Astrocyte (in vitro differentiated cells and primary cell): ENCODE results near the gene BAG3. TPM values are rescaled to one million over a fixed set of nuclear protein-coding genes. Genes with fewer than 3 reads are reported as not detected.

Source experiments
- DNase-seq: peaks from one replicate; pipeline ENCODE4 v3.0.0-alpha.2; 2010; ENCODE audit warnings: low read depth
- FAIRE-seq: peaks from 2 replicates; lab custom pipeline; 2011; peaks lifted over from hg19 to GRCh38; lab: Jason Lieb, UNC
- H2AFZ ChIP-seq: 2 replicates; pipeline ENCODE4 v1.6.0; 2012; ENCODE audit warnings: low read depth, low read length, inconsistent platforms
- H3K27ac ChIP-seq: 2 replicates; pipeline ENCODE4 v1.5.1; 2011; ENCODE audit warnings: low read depth, low read length, inconsistent platforms
- H3K27me3 ChIP-seq: 2 replicates; pipeline ENCODE4 v1.6.0; 2011; ENCODE audit warnings: low read length, inconsistent platforms; ENCODE audit not compliant: insufficient read depth
- H3K36me3 ChIP-seq: 2 replicates; pipeline ENCODE4 v1.5.1; 2011; ENCODE audit warnings: low read length, inconsistent platforms; ENCODE audit not compliant: insufficient read depth
- H3K4me1 ChIP-seq: 2 replicates; pipeline ENCODE4 v1.5.1; 2011; ENCODE audit warnings: low read length, inconsistent platforms; ENCODE audit not compliant: insufficient read depth
- H3K4me2 ChIP-seq: 2 replicates; pipeline ENCODE4 v1.6.0; 2012; ENCODE audit warnings: low read length, inconsistent platforms
- H3K4me3 ChIP-seq: 2 replicates; pipeline ENCODE4 v1.5.1; 2011; ENCODE audit warnings: low read depth, mild to moderate bottlenecking, low read length, inconsistent platforms; ENCODE audit not compliant: insufficient read depth
- H3K79me2 ChIP-seq: 2 replicates; pipeline ENCODE4 v1.6.0; 2012; ENCODE audit warnings: mild to moderate bottlenecking, low read length, inconsistent platforms; ENCODE audit not compliant: insufficient read depth
- H3K9ac ChIP-seq: 2 replicates; pipeline ENCODE4 v1.6.0; 2012; ENCODE audit warnings: mild to moderate bottlenecking, low read length, inconsistent platforms
- H3K9me3 ChIP-seq: 2 replicates; pipeline ENCODE4 v1.5.1; 2012; ENCODE audit warnings: low read depth, mild to moderate bottlenecking, low read length, inconsistent platforms; ENCODE audit not compliant: insufficient read depth
- H4K20me1 ChIP-seq: 2 replicates; pipeline ENCODE4 v1.6.0; 2012; ENCODE audit warnings: low read length, inconsistent platforms; ENCODE audit not compliant: insufficient read depth
- H3K27ac Mint-ChIP-seq: one replicate; pipeline ENCODE4 v1.8.0; 2021; ENCODE audit warnings: mild to moderate bottlenecking, mixed read lengths; ENCODE audit not compliant: unreplicated experiment
- H3K27me3 Mint-ChIP-seq: one replicate; pipeline ENCODE4 v1.8.0; 2021; ENCODE audit warnings: low read depth, mixed read lengths; ENCODE audit not compliant: unreplicated experiment
- H3K36me3 Mint-ChIP-seq: one replicate; pipeline ENCODE4 v1.8.0; 2021; ENCODE audit warnings: low read depth, mixed read lengths; ENCODE audit not compliant: unreplicated experiment
- H3K4me1 Mint-ChIP-seq: one replicate; pipeline ENCODE4 v1.8.0; 2021; ENCODE audit warnings: low read depth, mixed read lengths; ENCODE audit not compliant: unreplicated experiment
- H3K4me3 Mint-ChIP-seq: one replicate; pipeline ENCODE4 v1.8.0; 2021; ENCODE audit warnings: mild to moderate bottlenecking, moderate library complexity, mixed read lengths; ENCODE audit not compliant: unreplicated experiment
- H3K9me3 Mint-ChIP-seq: one replicate; pipeline ENCODE4 v1.8.0; 2021; ENCODE audit warnings: mild to moderate bottlenecking, mixed read lengths; ENCODE audit not compliant: unreplicated experiment
- EZH2 ChIP-seq: IDR thresholded peaks from 2 replicates; pipeline ENCODE4 v1.6.1; 2012; ENCODE audit warnings: mild to moderate bottlenecking, low read length, inconsistent platforms; ENCODE audit not compliant: insufficient read depth
- total RNA-seq: library from RNA; stranded (reverse); gene quantifications from 2 replicates; pipeline ENCODE4 v1.2.1, GENCODE V29; 2021
- TF ChIP-seq, protein P1 (sequence below): IDR thresholded peaks from 2 replicates; pipeline ENCODE4 v1.5.1; 2011; ENCODE audit warnings: low read depth, mild to moderate bottlenecking, inconsistent platforms, low read length, moderate library complexity; ENCODE audit not compliant: insufficient read depth

BAG3 gene
- total RNA-seq, 1 donor from 2014 or later: 71.6 TPM

GRCh38 chr10:119604468-119604867, 46.7 kb upstream of the BAG3 start:
- Histone ChIP-seq H3K4me1 (no peaks in the 10 kb centered on the region), H3K9ac (no peak overlapping the region), H3K79me2 (no peaks in the 10 kb centered on the region), H3K27me3 (no peaks in the 10 kb centered on the region), H3K9me3 (no peaks in the 10 kb centered on the region), H3K4me2 (no peak overlapping the region), H3K4me3 (no peak overlapping the region), H3K27ac (no peak overlapping the region), H4K20me1 (no peaks in the 10 kb centered on the region), H2AFZ (no peak overlapping the region), H3K36me3 (no peaks in the 10 kb centered on the region)
- H3K4me3 Mint-ChIP-seq: no peak overlapping the region
- no peak for DNase-seq
- H3K27ac Mint-ChIP-seq: no peak overlapping the region
- no peak for FAIRE-seq
- peaks cover 2% of the 10 kb centered on the region for H3K36me3 Mint-ChIP-seq
- H3K27me3 Mint-ChIP-seq: peaks cover 4% of the 10 kb centered on the region
- H3K9me3 Mint-ChIP-seq: no peaks in the 10 kb centered on the region
- no peak for TF ChIP-seq EZH2
- TF ChIP-seq, protein P1, sequence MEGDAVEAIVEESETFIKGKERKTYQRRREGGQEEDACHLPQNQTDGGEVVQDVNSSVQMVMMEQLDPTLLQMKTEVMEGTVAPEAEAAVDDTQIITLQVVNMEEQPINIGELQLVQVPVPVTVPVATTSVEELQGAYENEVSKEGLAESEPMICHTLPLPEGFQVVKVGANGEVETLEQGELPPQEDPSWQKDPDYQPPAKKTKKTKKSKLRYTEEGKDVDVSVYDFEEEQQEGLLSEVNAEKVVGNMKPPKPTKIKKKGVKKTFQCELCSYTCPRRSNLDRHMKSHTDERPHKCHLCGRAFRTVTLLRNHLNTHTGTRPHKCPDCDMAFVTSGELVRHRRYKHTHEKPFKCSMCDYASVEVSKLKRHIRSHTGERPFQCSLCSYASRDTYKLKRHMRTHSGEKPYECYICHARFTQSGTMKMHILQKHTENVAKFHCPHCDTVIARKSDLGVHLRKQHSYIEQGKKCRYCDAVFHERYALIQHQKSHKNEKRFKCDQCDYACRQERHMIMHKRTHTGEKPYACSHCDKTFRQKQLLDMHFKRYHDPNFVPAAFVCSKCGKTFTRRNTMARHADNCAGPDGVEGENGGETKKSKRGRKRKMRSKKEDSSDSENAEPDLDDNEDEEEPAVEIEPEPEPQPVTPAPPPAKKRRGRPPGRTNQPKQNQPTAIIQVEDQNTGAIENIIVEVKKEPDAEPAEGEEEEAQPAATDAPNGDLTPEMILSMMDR: no peak
- no peaks in the 10 kb centered on the region for H3K4me1 Mint-ChIP-seq

DNA sequence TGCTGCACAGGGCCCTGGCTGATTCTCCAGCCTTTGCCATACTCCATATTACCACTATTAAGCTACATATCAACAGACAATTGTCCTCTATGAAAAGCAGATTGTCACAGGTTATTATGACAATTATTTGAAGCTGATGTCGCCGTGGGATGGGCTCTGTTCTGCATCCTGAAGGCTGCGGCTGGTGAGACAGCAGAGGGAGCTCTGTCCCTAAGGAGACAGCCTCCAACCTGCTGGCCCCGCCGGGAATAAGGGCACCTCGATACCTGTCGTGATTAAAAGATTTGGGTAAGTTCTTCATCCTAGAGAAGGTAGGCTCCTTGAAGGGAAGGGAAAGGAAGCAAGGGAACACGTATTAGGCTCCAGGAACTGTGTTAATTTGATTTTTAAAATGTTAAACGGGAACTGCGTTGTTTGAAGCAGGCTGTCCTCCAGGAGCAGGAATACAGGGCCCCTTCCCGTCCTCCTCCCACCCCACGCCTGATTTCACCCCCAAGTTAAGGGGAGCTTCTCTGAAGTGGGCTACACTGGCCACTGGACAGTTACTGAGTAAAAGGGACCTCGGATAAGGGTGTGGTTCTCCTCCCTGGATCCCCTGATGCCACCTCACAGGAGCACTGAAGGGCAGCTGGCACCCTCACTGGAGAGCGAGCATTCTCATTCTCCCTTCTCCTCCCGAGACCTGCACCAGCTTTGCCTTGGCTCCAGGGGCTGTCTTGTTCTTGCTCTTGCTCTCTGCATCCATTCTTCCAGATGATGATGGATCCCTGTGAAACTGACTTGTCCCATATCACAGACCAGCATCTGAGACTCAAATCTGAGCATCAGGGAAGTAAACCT, 42.6 kb upstream of the BAG3 start:
- Histone ChIP-seq H3K79me2 (no peaks in the 10 kb centered on the region), H3K36me3 (no peaks in the 10 kb centered on the region), H3K4me2 (peak overlapping the region; percentile 54), H4K20me1 (no peaks in the 10 kb centered on the region), H3K4me1 (no peaks in the 10 kb centered on the region), H3K27me3 (no peaks in the 10 kb centered on the region), H3K9ac (no peak overlapping the region), H3K9me3 (no peaks in the 10 kb centered on the region), H2AFZ (peak overlapping the region; percentile 47), H3K27ac (no peak overlapping the region), H3K4me3 (no peak overlapping the region)
- H3K9me3 Mint-ChIP-seq: no peaks in the 10 kb centered on the region
- H3K4me1 Mint-ChIP-seq: no peaks in the 10 kb centered on the region
- peaks cover 7% of the 10 kb centered on the region for H3K27me3 Mint-ChIP-seq
- H3K27ac Mint-ChIP-seq: peak overlapping the region; percentile 41
- FAIRE-seq (no peak), DNase-seq (peak; percentile 8)
- no peaks in the 10 kb centered on the region for H3K36me3 Mint-ChIP-seq
- H3K4me3 Mint-ChIP-seq: no peak overlapping the region
- TF ChIP-seq, protein P1: peak; percentile 65
- no peak for TF ChIP-seq EZH2

GRCh38 chr10:119609516-119609915, 41.7 kb upstream of the BAG3 start:
- Histone ChIP-seq H3K9me3 (no peaks in the 10 kb centered on the region), H3K27me3 (no peaks in the 10 kb centered on the region), H3K4me2 (no peak overlapping the region), H3K27ac (no peak overlapping the region), H2AFZ (no peak overlapping the region), H3K4me3 (no peak overlapping the region), H3K79me2 (no peaks in the 10 kb centered on the region), H3K9ac (no peak overlapping the region), H3K4me1 (no peaks in the 10 kb centered on the region), H3K36me3 (no peaks in the 10 kb centered on the region), H4K20me1 (no peaks in the 10 kb centered on the region)
- no peaks in the 10 kb centered on the region for H3K4me1 Mint-ChIP-seq
- H3K9me3 Mint-ChIP-seq: no peaks in the 10 kb centered on the region
- H3K4me3 Mint-ChIP-seq: no peak overlapping the region
- DNase-seq (no peak), FAIRE-seq (no peak)
- H3K27ac Mint-ChIP-seq: no peak overlapping the region
- peaks cover 7% of the 10 kb centered on the region for H3K27me3 Mint-ChIP-seq
- TF ChIP-seq, protein P1: no peak
- TF ChIP-seq EZH2: no peak
- no peaks in the 10 kb centered on the region for H3K36me3 Mint-ChIP-seq
